Ishikawa (cell line): ENCODE data around the gene HDAC9.

Experiments used
- REST ChIP-seq: IDR thresholded peaks from 2 replicates; pipeline ENCODE4 v1.6.1; 2012; ENCODE audit warnings: low read depth, mild to moderate bottlenecking
- TEAD4 ChIP-seq: IDR thresholded peaks from 2 replicates; pipeline ENCODE4 v1.6.1; 2012

GRCh38 chr7:18788026-18788425 is 292.5 kb downstream of the HDAC9 start:
- TF ChIP-seq REST: no peak
- TF ChIP-seq TEAD4: no peak
